NCI-H1694 treated with DMSO at 0.1 percent for 48 hours (cell line): Measurements from ENCODE around the gene C17orf75.
"Not testable (repeated sequence)": the region's sequence is repeated elsewhere in the genome, so short reads cannot be mapped to it uniquely, and the experiment has no call there.

Experiments used
- DNase-seq: peaks from one replicate; lab custom pipeline; 2025; lab: John Stamatoyannopoulos, UW

Gene C17orf75

DNA sequence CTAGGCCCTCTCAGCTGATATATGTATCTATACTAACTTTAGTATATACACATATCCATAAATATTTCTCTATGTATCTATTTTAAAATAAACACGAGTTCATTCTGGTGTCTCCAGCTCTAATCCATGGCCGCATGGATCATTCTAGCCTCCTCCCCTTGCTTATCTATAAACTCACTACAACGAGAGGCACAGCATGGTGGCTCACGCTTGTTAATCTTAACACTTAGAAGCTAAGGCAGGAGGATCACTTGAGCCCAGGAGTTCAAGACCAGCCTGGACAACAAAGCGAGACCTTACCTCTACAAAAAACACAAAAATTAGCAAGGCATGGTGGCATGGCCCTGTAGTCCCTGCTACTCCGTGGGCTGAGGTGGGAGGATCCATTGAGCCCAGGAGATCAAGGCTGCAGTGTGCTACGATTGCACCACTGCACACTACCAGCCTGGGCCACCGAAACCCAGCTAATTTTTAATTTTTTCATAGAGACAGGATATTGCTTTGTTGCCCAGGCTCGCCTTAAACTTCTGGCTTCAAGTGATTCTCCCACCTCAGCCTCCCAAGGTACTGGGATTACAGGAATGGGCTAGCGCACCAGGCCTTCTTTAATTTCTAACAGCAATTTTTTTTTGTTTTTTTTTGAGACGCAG, 4.1 kb upstream of the C17orf75 start:
- no peak for DNase-seq

GRCh38 chr17:32342603-32343325, 791 bp upstream of the C17orf75 start:
- DNase-seq: no peak

DNA sequence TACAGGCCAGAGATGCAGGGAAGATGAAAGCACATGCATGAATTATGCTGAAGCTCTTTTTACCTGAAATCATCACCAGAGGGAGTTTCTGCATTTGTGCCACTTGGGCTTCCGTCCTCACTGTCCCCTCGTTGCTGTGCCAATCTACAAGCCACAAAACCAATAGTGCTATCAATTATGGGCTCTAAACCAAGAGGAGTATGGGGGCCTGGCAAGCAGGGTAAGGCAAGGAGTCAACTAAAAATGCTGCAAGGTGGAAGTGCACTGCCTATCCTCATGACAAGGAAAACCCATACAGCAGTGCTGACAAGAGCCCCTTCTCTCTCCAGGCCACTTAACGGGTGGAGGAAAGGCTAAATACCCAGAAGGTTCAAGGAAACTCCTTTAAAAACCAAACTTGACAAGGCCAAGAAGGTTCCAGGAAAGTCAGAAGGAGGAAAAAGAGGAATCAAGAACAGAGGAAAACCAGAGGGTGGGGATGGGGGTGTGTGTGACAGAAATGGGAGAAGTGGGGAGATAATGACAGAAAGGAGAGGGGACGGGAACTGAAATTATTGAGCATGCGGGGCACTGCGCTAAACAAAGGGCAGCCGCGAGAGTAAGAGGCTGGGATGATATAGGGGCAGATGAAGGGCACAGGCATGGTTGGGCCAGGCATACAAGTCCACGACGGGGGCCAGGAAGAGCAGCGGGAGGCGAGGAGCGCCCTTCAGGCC, 674 bp downstream of the C17orf75 start:
- DNase-seq: peak; percentile 47

- no peak for DNase-seq
These were observed 6.3 kb downstream of the C17orf75 start for GRCh38 chr17:32335687-32336086.

DNA sequence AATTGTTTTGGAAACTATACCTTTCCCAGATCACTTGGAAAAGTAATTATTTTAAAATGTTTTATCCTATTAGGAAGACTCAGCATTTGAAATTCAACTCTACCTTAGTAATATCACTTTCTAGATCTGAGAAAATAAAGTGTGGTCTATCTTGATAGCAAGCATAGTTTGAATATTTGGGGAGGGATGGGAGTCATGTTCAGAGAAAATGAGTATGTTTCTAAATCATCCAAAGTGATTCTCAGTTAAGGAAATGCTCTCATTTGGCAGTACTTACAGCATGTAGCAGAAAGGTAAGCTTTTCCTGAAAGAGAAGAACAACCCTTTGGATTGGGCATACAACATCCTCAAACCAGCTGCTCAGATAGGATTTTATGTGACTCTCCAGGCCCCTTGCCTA, 6.9 kb downstream of the C17orf75 start:
- no peak for DNase-seq

GRCh38 chr17:32333187-32333586, 8.8 kb downstream of the C17orf75 start:
- no peak for DNase-seq

GRCh38 chr17:32331243-32332040, 10.5 kb downstream of the C17orf75 start:
- no peak for DNase-seq

- DNase-seq: no peak
These were observed 11.8 kb downstream of the C17orf75 start for GRCh38 chr17:32330147-32330546.

- DNase-seq: no peak
These were observed 14.1 kb downstream of the C17orf75 start for GRCh38 chr17:32327911-32328310.

GRCh38 chr17:32323811-32324491, 18.0 kb downstream of the C17orf75 start:
- DNase-seq: no peak

DNA sequence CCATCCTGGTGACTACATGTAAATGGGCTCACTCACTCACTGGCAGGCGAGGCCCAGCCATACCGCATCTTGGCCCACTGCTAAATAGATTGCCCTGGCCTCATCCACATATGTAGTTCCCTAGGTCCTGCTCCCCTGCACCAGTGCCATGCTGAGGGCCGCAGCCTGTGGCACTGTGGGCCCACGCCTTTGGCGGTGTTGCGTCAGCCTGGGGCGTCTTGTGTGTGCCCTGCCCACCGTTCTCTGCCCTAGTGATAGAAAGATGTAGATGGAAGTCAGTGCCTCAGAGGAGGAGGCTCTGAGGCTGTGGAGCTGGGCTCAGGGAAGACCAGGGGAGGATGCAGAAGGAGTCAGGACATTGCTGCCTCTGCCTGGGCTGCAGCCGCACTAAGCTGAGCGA, 18.9 kb downstream of the C17orf75 start:
- DNase-seq: no peak

DNA sequence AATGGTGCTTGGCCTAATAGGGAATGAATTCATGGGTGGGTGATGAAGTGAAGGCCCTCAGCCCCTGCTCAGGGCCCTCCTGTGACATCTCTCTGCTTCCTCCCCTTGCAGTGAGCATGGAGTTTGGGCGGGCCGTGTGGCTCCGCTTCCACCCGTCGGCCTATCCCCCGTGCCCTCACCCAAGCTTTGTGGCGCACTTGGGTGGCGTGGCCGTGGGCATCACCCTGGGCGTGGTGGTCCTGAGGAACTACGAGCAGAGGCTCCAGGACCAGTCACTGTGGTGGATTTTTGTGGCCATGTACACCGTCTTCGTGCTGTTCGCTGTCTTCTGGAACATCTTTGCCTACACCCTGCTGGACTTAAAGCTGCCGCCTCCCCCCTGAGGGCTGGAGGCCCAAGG, 21.1 kb downstream of the C17orf75 start:
- no peak for DNase-seq

GRCh38 chr17:32320080-32320479, 21.9 kb downstream of the C17orf75 start:
- DNase-seq: not testable (repeated sequence)

GRCh38 chr17:32319548-32319905, 22.4 kb downstream of the C17orf75 start:
- peak; percentile 69 for DNase-seq

GRCh38 chr17:32318071-32318470, 23.9 kb downstream of the C17orf75 start:
- DNase-seq: no peak

DNA sequence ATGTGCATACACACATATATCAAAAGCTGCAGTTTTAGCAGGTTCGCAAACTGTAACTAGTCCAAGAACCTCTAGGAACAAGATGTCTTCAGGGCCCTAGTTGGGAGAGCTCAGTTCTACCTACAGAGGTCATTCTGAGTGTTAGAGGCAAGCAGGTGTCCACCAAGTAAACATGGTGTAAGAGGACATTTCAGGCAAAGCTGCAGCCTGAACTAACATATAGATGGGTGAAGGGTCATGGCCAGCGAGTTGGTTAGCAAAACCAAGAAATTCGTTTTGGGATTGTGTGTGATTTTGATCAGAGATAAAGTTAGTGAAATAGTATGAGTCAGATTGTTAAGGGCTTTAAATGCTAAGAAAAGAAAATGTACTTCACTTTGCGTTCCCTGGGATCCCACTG, 24.6 kb downstream of the C17orf75 start:
- no peak for DNase-seq

- DNase-seq: not testable (repeated sequence)
These were observed 25.3 kb downstream of the C17orf75 start for GRCh38 chr17:32316653-32317052.

DNA sequence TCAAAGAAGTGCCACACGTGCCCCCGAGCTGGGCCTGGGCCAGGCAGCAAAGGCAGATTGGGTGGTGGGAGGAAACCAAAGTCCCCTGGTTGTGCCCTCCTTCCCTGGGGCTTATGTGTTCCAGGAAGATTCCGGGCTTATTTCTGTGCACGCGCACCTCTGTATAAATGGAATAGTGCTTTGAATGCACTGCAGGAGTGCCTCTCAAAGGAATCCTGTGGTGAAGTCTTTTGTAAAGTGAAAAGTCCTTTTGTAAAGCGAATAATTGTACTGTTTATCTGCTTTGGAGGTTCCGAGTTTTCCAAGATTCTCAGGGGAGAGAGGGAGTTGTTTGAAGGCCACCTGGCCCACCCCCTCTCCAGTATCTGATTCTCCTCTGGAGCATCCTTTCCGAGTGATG, 26.8 kb downstream of the C17orf75 start:
- DNase-seq: no peak

DNA sequence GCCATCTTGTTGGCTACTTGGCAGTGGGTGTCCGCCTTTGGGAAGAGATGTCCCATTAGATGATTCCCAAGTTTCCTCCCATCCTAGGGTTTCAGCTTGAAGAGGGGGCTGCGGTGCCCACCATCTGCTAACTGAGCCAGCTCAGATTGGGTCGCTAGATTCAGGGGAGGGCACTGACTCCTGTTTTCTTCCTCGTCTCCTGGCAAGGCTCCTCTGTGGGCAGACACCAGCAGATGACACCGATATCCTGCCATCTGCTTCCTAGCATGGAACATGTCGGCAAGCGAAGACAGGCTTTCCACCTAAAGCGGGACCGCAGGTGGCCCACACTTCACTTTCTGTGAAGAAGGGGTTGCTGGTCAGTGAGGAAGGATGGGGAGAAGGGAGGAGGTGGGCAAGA, 27.3 kb downstream of the C17orf75 start:
- peak; percentile 53 for DNase-seq

DNA sequence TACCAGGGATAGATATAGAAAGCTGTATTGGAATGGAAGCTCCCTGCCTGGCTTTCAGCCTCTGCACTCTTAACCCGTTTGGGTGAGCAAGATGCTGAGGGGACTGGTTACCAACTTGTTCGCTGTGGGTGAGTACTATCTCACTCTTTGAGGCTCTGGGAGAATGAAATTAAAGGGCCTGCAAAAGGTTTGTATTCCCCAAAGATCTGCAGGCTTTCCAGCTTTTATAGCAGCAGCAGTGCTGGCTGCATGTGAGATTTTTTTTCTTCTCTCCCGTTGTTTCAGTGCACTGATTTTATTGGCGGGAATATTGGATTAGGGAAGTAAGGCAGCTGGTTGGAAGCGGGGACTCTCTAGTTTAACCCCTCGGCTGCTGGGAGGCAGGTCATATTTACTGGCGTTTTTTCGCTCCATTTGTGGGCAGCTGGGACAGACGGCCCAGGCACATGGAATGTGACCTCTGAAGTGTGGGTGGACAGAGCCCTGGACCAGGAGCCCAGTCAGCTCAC, 30.9 kb downstream of the C17orf75 start:
- peak; percentile 86 for DNase-seq

DNA sequence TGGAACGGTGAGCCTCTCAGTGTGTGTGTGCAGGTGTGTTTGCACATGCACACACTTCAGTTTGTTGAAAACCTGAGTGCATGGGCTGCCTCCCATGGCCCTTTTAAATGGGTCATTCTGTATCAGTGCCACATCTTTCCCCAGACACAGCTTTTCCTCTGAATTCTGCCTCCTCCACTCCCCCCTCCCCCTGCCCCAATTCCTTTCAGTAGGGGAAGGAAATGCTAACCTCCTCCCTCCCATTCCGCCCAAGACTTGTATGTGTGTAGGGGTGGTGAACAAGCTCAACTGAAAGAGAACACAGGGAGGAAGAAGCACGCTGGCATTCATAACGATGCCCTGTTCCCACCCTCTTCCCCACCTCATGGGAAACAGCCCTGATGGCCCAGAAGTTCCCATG, 34.3 kb downstream of the C17orf75 start:
- DNase-seq: no peak

- DNase-seq: no peak
These were observed 36.9 kb downstream of the C17orf75 start for GRCh38 chr17:32305049-32305448.
